OCI-LY7 (cell line): ENCODE results near the gene HIP1R.
A peak's percentile ranks its signal among the peaks of the same experiment; 100 is the strongest.

Experiments
- EZH2phosphoT487 ChIP-seq: fragments of 200-600 bp; sonication (generic); IDR thresholded peaks from 2 replicates; pipeline ENCODE4 v1.6.1; 2018; ENCODE audit warnings: low read depth, borderline replicate concordance, mild to moderate bottlenecking, mixed run types, antibody characterized with exemption, low read length, moderate library complexity, mixed read lengths
- TF ChIP-seq, protein P1 (sequence below): fragments of 200-600 bp; sonication (generic); conservative IDR thresholded peaks from 2 replicates; pipeline ENCODE4 v1.5.1; 2014; ENCODE audit warnings: mild to moderate bottlenecking, antibody characterized with exemption, low read length, moderate library complexity, mixed read lengths

DNA sequence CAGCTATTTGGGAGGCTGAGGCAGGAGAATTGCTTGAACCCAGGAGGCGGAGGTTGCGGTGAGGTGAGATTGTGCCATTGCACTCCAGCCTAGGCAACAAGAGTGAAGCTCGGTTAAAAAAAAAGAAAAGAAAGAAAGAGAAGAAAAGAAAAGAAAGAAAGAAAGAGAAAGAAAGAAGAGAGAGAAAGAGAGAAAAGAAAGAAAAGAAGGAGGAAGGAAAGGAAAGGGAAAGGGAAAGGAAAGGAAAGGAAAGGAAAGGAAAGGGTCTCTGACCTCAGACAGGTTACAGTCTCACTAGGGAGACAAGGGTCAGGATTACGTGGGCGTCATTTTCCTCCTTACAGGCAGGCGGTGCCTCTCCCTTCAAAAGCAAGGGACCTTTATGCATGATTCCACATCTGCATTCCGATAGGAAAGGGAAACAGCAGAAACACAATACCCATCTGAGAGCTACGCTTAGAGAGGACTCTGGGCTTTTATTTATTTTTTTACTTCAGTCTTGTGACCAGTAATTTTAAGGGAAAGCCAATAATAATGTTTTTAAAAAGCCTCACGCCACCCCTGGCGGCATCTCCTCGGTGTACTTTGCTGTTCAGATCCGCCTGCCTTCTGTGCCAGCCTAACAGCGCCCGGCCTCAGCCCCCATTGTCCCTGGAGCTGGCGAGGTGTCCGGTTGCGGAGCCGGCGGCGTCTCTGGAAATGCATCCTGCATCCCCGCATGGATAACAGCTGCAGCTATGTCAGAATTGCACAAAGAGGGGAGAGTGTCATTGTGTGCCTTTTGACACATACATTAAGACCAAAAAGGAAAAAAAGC, 945 bp upstream of the HIP1R start:
- TF ChIP-seq, protein P1, sequence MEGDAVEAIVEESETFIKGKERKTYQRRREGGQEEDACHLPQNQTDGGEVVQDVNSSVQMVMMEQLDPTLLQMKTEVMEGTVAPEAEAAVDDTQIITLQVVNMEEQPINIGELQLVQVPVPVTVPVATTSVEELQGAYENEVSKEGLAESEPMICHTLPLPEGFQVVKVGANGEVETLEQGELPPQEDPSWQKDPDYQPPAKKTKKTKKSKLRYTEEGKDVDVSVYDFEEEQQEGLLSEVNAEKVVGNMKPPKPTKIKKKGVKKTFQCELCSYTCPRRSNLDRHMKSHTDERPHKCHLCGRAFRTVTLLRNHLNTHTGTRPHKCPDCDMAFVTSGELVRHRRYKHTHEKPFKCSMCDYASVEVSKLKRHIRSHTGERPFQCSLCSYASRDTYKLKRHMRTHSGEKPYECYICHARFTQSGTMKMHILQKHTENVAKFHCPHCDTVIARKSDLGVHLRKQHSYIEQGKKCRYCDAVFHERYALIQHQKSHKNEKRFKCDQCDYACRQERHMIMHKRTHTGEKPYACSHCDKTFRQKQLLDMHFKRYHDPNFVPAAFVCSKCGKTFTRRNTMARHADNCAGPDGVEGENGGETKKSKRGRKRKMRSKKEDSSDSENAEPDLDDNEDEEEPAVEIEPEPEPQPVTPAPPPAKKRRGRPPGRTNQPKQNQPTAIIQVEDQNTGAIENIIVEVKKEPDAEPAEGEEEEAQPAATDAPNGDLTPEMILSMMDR: peak; percentile 38; the same call in 1 of the 2 replicates
- no peak for TF ChIP-seq EZH2phosphoT487
